ENCODE results near the gene HDDC3.

The HDDC3 gene

DNA sequence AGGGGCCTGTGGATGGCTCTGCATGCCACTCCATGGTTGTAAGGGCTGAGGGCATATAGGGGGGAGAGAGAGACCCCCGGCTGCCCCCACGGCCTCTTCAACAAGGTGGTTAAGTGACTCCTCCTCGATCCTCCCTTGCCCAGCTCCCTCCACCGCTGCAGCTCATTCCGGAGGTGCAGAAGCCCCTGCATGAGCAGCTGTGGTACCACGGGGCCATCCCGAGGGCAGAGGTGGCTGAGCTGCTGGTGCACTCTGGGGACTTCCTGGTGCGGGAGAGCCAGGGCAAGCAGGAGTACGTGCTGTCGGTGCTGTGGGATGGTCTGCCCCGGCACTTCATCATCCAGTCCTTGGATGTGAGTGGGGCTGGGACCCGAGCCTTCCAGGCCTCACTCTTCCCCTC, 41.5 kb downstream of the HDDC3 start:
- ATAC-seq (ENCODE audit: low read depth) (no peak), DNase-seq (ENCODE audit: low spot score in 2 of 2) (no peak)
- H3K36me3 Mint-ChIP-seq, result peaks cover 3% of the 10 kb centered on the region
- H3K4me3 Mint-ChIP-seq, result no peak overlapping the region
- H3K9me3 Mint-ChIP-seq, result no peaks in the 10 kb centered on the region
- H3K27ac Mint-ChIP-seq, result no peak overlapping the region
- peaks cover 9% of the 10 kb centered on the region for H3K4me1 Mint-ChIP-seq
- no peaks in the 10 kb centered on the region for H3K27me3 Mint-ChIP-seq

DNA sequence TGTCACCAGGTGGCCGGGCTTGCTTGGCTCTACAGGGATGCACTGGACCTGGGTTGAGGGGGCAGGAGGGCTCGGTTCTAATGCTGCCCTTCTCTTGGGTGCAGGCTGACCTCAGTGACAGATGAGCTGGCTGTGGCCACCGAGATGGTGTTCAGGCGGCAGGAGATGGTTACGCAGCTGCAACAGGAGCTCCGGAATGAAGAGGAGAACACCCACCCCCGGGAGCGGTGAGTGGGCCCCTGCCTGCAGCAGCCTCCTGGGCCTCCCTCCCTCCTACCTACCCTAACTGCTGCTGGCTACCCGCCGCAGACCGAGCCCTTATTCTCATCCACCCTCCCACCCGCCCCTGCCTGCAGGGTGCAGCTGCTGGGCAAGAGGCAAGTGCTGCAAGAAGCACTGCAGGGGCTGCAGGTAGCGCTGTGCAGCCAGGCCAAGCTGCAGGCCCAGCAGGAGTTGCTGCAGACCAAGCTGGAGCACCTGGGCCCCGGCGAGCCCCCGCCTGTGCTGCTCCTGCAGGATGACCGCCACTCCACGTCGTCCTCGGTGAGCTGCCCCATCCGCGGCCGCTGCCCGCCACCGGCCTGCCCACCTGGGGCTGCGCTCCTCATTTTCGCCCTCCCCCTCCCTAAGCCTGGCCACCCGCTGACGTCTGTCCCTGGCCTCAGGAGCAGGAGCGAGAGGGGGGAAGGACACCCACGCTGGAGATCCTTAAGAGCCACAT, 42.5 kb downstream of the HDDC3 start:
- DNase-seq (ENCODE audit: low spot score in 2 of 2) (no peak), ATAC-seq (ENCODE audit: low read depth) (no peak)
- H3K9me3 Mint-ChIP-seq, result no peaks in the 10 kb centered on the region
- H3K36me3 Mint-ChIP-seq, result peaks cover 1% of the 10 kb centered on the region
- no peak overlapping the region for H3K27ac Mint-ChIP-seq
- peaks cover 15% of the 10 kb centered on the region for H3K4me1 Mint-ChIP-seq
- no peaks in the 10 kb centered on the region for H3K27me3 Mint-ChIP-seq
- H3K4me3 Mint-ChIP-seq, result no peak overlapping the region

DNA sequence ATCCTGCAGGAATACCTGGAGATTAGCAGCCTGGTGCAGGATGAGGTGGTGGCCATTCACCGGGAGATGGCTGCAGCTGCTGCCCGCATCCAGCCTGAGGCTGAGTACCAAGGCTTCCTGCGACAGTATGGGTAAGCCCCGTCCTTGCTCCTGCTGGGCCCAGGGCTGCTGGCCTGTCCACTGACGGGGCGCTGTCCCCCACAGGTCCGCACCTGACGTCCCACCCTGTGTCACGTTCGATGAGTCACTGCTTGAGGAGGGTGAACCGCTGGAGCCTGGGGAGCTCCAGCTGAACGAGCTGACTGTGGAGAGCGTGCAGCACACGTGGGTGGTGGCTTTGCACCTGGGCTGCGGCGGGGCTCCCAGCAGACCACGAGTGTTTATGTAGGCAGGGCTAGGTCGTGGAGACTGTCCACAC, 43.0 kb downstream of the HDDC3 start:
- no peaks in the 10 kb centered on the region for H3K9me3 Mint-ChIP-seq
- H3K4me1 Mint-ChIP-seq, result peaks cover 18% of the 10 kb centered on the region
- no peak overlapping the region for H3K27ac Mint-ChIP-seq
- ATAC-seq (ENCODE audit: low read depth), result no peak
- H3K27me3 Mint-ChIP-seq, result no peaks in the 10 kb centered on the region
- H3K4me3 Mint-ChIP-seq, result no peak overlapping the region
- DNase-seq (ENCODE audit: low spot score in 2 of 2), result no peak
- H3K36me3 Mint-ChIP-seq, result peaks cover 1% of the 10 kb centered on the region

DNA sequence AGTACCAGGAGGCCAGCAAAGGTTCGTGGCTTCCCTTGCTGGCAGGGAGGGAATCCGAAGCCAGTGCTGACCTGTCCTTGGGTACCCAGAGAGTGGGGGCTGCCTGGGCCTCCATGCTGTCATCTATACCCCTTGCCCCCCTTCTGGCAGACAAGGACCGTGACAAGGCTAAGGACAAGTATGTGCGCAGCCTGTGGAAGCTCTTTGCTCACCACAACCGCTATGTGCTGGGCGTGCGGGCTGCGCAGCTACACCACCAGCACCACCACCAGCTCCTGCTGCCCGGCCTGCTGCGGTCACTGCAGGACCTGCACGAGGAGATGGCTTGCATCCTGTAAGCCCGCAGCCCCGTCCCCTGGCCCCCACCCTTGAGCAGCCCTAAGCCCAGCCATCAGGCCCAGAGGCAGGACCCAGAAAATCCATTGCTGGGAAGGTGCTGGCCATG, 45.3 kb downstream of the HDDC3 start:
- Mint-ChIP-seq H3K27me3 (no peaks in the 10 kb centered on the region), H3K4me1 (peaks cover 18% of the 10 kb centered on the region), H3K27ac (no peak overlapping the region), H3K4me3 (no peak overlapping the region), H3K36me3 (peaks cover 1% of the 10 kb centered on the region), H3K9me3 (no peaks in the 10 kb centered on the region)
- DNase-seq (ENCODE audit: low spot score in 2 of 2), result no peak
- ATAC-seq (ENCODE audit: low read depth), result no peak

DNA sequence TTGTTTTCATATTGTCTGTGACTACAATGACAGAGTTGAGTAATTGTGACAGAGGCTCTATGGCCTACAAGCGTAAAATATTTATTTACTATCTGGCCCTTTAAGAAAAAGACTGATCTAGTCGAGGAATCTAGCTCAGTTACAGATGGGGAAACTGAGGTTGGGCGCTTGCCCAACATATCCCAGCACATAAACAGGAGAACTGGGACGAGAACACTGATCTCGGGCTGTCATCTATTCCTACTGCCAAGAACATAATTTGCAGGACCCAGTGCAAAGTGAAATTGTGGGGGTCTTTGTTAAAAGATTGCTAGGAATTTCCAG, 46.1 kb downstream of the HDDC3 start:
- DNase-seq (ENCODE audit: low spot score in 2 of 2) (no peak), ATAC-seq (ENCODE audit: low read depth) (no peak)
- peak overlapping the region; percentile 47 for H3K27ac Mint-ChIP-seq
- no peaks in the 10 kb centered on the region for H3K9me3 Mint-ChIP-seq
- no peaks in the 10 kb centered on the region for H3K27me3 Mint-ChIP-seq
- peaks cover 18% of the 10 kb centered on the region for H3K4me1 Mint-ChIP-seq
- H3K36me3 Mint-ChIP-seq, result peaks cover 3% of the 10 kb centered on the region
- no peak overlapping the region for H3K4me3 Mint-ChIP-seq

DNA sequence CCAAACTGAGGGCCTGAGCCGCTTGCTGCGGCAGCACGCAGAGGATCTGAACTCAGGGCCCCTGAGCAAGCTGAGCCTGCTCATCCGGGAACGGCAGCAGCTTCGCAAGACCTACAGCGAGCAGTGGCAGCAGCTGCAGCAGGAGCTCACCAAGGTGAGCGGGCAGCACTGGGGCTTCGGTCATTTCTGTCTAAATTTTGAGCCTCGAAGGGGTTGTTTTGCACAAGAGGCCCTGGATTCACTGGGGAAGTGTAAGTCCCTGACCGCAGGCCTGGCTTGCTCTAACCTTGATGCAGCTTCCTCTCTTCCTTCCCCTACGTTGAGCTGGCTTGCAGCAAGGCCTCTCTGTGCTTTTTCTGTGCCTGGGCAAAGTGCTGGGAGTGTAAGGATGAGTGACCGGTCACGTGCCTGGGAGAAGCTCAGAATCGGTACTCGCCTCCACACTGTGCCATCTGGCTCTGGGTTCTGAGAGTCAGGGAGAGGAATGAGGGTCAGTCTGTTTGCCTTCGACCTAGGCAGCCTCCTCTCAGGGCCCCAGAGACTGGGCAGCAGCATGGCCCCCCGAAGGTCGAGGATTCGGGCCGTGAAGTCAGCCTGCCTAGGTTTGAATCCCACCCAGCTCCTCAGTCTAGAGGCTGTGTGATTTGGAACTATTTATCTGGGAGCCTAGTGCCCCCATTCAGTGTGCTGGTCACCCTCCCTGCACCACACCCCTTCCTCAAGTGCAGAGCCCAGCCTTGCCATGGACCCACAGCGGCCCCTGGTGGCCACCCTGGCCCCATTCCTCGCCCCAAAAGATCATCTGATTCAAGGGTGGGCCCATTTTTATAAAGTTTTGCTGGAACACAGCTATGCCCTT, 46.7 kb downstream of the HDDC3 start:
- peak; percentile 79 for ATAC-seq (ENCODE audit: low read depth)
- Mint-ChIP-seq H3K4me3 (peak overlapping the region; percentile 72), H3K4me1 (peaks cover 18% of the 10 kb centered on the region), H3K36me3 (peaks cover 3% of the 10 kb centered on the region), H3K9me3 (no peaks in the 10 kb centered on the region), H3K27ac (peak overlapping the region; percentile 47), H3K27me3 (no peaks in the 10 kb centered on the region)
- peak; percentile 82 to 89 for DNase-seq (ENCODE audit: low spot score in 2 of 2)

DNA sequence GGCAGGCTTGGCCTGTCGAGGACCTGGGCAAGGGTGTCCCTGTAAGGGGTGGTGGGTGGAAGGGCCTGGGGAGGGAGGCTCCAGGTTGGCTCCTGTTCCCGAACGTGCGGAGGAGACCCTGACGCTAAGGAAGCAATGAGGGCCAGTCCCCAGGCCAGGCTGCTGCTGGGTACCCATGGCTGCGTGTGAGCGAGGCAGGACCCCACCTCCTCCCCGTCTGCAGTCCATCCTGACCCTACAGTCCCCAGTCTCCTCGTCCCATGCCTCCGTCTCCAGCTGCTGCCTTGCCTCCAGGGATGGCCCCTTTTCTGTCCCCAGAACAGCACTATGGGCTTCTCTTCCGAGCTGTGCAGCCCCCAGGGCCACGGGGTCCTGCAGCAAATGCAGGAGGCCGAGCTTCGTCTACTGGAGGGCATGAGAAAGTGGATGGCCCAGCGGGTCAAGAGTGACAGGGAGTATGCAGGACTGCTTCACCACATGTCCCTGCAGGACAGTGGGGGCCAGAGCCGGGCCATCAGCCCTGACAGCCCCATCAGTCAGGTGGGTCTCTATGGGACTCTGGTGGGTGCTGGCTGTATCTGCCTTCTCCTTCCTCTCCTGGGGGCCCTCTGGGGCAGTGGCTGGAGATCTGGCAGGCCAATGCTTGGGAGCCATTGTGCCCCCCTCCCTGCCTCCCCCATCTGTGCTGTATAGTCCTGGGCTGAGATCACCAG, 47.5 kb downstream of the HDDC3 start:
- no peak for DNase-seq (ENCODE audit: low spot score in 2 of 2)
- Mint-ChIP-seq H3K27ac (peak overlapping the region; percentile 47), H3K4me3 (peak overlapping the region; percentile 72), H3K27me3 (no peaks in the 10 kb centered on the region), H3K9me3 (no peaks in the 10 kb centered on the region), H3K36me3 (peaks cover 5% of the 10 kb centered on the region), H3K4me1 (peaks cover 18% of the 10 kb centered on the region)
- peak; percentile 11 for ATAC-seq (ENCODE audit: low read depth)

DNA sequence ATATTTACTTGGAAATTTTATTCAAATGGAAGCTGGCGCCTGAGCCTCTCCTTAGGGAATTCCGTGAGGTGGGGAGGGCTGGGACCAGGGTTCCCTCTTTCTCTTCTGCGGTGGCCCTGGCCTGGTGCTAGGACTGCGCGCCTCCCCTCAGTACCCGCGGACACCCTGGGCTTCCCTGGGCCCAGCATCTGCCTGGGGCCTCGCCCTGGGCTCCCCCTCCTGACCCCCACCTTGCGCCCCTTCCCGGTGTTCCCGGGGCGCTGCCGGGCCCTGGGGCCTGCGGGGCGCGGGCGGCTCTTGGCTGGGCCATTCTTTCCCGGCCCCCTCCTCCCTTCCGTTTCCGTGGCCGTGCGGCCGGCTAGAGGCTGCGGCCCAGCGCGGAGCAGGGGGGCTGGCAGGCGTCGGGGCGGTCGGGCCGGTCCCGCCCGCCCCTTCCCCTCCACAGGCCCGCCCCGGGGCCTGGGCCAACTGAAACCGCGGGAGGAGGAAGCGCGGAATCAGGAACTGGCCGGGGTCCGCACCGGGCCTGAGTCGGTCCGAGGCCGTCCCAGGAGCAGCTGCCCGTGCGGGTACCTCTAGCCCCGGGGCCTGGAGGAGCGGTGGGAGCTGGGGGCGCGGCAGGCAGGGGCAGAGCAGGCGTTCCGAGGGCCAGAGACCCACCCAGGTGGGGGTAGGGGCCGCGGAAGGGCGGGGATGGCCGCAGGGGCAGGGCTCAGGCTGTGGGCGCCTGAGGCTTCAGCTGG, 48.2 kb downstream of the HDDC3 start, which contains the start of gene FES:
Gene FES (plus strand): TSS at position 529 of the 743 bp plus-strand sequence. CDS start 542 bp downstream, outside the sequence.
- H3K27me3 Mint-ChIP-seq, result no peaks in the 10 kb centered on the region
- no peak for DNase-seq (ENCODE audit: low spot score in 2 of 2)
- H3K9me3 Mint-ChIP-seq, result no peaks in the 10 kb centered on the region
- peak within 1 kb of the TSS; percentile 47 for H3K27ac Mint-ChIP-seq
- ATAC-seq (ENCODE audit: low read depth), result peak; percentile 6
- H3K4me1 Mint-ChIP-seq, result peaks cover 18% of the 10 kb centered on the region
- peaks cover 12% of the 10 kb centered on the region for H3K36me3 Mint-ChIP-seq
- peak within 1 kb of the TSS; percentile 72 for H3K4me3 Mint-ChIP-seq

DNA sequence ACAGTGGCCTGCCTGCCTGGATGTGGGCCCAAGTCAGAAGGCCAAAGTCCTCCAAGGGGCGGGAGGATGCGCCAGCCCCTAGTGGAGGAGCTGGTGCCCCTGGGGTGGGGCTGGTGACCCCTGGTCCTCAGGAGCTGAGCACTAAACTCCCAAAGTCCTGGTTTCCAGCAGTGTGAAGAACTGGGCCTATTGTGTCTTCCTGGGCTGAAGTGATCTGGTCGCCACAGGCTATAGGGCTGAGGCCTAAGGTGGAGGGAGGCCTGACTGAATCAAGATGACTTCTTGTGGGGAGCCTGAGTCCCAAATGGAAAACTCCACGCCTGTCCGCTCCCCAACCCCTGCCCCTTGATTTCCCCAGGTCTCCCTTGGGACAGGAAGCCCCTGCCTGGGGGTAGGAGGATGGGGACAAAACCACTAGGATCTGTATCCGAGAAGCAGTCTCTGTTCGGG, 48.8 kb downstream of the HDDC3 start:
- no peak for ATAC-seq (ENCODE audit: low read depth)
- H3K27me3 Mint-ChIP-seq, result no peaks in the 10 kb centered on the region
- peaks cover 18% of the 10 kb centered on the region for H3K4me1 Mint-ChIP-seq
- H3K9me3 Mint-ChIP-seq, result no peaks in the 10 kb centered on the region
- no peak overlapping the region for H3K27ac Mint-ChIP-seq
- DNase-seq (ENCODE audit: low spot score in 2 of 2), result no peak
- H3K4me3 Mint-ChIP-seq, result peak overlapping the region; percentile 50
- peaks cover 12% of the 10 kb centered on the region for H3K36me3 Mint-ChIP-seq

DNA sequence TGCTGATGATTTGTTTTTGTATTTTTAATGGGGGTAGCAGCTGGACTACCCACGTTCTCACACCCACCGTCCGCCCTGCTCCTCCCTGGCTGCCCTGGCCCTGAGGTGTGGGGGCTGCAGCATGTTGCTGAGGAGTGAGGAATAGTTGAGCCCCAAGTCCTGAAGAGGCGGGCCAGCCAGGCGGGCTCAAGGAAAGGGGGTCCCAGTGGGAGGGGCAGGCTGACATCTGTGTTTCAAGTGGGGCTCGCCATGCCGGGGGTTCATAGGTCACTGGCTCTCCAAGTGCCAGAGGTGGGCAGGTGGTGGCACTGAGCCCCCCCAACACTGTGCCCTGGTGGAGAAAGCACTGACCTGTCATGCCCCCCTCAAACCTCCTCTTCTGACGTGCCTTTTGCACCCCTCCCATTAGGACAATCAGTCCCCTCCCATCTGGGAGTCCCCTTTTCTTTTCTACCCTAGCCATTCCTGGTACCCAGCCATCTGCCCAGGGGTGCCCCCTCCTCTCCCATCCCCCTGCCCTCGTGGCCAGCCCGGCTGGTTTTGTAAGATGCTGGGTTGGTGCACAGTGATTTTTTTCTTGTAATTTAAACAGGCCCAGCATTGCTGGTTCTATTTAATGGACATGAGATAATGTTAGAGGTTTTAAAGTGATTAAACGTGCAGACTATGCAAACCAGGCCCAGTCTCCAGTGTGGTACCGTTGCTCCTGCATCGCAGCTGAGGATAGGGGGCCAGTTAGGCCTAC, 49.4 kb downstream of the HDDC3 start:
- peaks cover 12% of the 10 kb centered on the region for H3K36me3 Mint-ChIP-seq
- DNase-seq (ENCODE audit: low spot score in 2 of 2) (no peak), ATAC-seq (ENCODE audit: low read depth) (no peak)
- H3K27ac Mint-ChIP-seq, result no peak overlapping the region
- peaks cover 15% of the 10 kb centered on the region for H3K4me1 Mint-ChIP-seq
- H3K27me3 Mint-ChIP-seq, result no peaks in the 10 kb centered on the region
- H3K4me3 Mint-ChIP-seq, result peak overlapping the region; percentile 50
- H3K9me3 Mint-ChIP-seq, result no peaks in the 10 kb centered on the region

DNA sequence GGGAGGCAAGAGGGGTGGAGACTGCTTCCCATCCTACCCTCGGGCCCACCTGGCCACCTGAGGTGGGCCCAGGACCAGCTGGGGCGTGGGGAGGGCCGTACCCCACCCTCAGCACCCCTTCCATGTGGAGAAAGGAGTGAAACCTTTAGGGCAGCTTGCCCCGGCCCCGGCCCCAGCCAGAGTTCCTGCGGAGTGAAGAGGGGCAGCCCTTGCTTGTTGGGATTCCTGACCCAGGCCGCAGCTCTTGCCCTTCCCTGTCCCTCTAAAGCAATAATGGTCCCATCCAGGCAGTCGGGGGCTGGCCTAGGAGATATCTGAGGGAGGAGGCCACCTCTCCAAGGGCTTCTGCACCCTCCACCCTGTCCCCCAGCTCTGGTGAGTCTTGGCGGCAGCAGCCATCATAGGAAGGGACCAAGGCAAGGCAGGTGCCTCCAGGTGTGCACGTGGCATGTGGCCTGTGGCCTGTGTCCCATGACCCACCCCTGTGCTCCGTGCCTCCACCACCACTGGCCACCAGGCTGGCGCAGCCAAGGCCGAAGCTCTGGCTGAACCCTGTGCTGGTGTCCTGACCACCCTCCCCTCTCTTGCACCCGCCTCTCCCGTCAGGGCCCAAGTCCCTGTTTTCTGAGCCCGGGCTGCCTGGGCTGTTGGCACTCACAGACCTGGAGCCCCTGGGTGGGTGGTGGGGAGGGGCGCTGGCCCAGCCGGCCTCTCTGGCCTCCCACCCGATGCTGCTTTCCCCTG, 50.2 kb downstream of the HDDC3 start:
- no peak for ATAC-seq (ENCODE audit: low read depth)
- H3K9me3 Mint-ChIP-seq, result no peaks in the 10 kb centered on the region
- no peak overlapping the region for H3K27ac Mint-ChIP-seq
- H3K27me3 Mint-ChIP-seq, result no peaks in the 10 kb centered on the region
- H3K4me1 Mint-ChIP-seq, result peaks cover 15% of the 10 kb centered on the region
- DNase-seq (ENCODE audit: low spot score in 2 of 2), result no peak
- no peak overlapping the region for H3K4me3 Mint-ChIP-seq
- peaks cover 17% of the 10 kb centered on the region for H3K36me3 Mint-ChIP-seq

DNA sequence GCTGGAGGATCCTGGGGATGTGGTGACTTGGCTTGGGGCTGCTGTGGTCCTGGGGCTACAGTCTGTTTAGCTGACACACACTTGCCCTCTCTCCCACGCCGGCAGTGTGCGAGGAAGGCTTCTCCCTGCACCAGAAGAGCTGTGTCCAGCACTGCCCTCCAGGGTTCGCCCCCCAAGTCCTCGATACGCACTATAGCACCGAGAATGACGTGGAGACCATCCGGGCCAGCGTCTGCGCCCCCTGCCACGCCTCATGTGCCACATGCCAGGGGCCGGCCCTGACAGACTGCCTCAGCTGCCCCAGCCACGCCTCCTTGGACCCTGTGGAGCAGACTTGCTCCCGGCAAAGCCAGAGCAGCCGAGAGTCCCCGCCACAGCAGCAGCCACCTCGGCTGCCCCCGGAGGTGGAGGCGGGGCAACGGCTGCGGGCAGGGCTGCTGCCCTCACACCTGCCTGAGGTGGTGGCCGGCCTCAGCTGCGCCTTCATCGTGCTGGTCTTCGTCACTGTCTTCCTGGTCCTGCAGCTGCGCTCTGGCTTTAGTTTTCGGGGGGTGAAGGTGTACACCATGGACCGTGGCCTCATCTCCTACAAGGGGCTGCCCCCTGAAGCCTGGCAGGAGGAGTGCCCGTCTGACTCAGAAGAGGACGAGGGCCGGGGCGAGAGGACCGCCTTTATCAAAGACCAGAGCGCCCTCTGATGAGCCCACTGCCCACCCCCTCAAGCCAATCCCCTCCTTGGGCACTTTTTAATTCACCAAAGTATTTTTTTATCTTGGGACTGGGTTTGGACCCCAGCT, 51.0 kb downstream of the HDDC3 start:
- no peak overlapping the region for H3K27ac Mint-ChIP-seq
- no peaks in the 10 kb centered on the region for H3K9me3 Mint-ChIP-seq
- no peak for ATAC-seq (ENCODE audit: low read depth)
- peaks cover 15% of the 10 kb centered on the region for H3K4me1 Mint-ChIP-seq
- H3K4me3 Mint-ChIP-seq, result no peak overlapping the region
- no peak for DNase-seq (ENCODE audit: low spot score in 2 of 2)
- H3K36me3 Mint-ChIP-seq, result peaks cover 25% of the 10 kb centered on the region
- H3K27me3 Mint-ChIP-seq, result no peaks in the 10 kb centered on the region
